Dermis microvascular lymphatic vessel endothelial cell (primary cell): ENCODE data around the gene EYA4. TPM values are rescaled to one million over a fixed set of nuclear protein-coding genes. Genes with fewer than 3 reads are reported as not detected.

Experiments used
- DNase-seq, 2 donors: peaks; one replicate each; pipeline versions ENCODE4 v3.0.0 to v3.0.0-alpha.2; 2010; ENCODE audit warnings: low read depth in 2 of 2
- total RNA-seq: library from RNA; depleted of rRNA; stranded (reverse); fragments of >200 nt; gene quantifications from 2 replicates; pipeline ENCODE4 v1.2.1, GENCODE V29; 2014

The EYA4 gene
- total RNA-seq, 1 donor from 2014 or later = 0.51 TPM

DNA sequence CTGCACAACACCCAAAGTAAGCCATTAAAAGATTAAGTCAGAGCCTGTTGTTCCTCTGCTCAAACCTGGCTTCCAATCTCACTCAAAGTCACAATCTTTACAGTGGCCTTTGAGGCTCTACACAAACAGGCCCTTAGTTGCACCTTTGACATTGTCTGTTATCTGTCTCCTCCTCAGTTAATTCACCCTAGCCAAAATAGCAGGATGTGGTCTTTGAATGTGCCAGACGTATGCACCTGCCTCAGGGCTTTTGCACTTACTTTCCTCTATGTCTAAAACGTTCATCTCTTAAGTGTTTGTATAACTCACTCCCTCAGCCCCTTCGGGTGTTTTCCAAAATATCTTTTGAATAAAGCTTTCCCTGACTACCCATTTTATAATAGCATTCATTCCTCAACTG, 107.7 kb downstream of the EYA4 start:
- no peak for DNase-seq

DNA sequence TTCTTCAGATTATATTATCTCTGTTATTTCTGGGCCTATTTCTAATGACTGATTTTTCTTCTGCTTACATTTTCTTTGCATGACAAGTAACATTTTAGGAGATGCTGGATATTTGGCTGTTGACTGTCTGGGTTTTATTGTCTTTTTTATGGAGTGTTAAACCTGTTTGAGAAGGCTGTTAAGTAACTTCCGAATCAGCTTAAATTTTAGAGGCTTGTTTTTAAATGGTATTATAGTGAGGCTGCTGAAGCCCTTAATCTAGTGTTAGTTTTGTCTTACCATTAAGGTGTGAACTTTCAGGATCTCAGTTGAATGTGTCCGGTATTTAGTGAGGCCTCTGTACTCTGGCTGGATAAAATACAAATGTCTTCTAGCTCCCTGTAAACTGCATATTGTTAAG, 109.8 kb downstream of the EYA4 start:
- no peak for DNase-seq

DNA sequence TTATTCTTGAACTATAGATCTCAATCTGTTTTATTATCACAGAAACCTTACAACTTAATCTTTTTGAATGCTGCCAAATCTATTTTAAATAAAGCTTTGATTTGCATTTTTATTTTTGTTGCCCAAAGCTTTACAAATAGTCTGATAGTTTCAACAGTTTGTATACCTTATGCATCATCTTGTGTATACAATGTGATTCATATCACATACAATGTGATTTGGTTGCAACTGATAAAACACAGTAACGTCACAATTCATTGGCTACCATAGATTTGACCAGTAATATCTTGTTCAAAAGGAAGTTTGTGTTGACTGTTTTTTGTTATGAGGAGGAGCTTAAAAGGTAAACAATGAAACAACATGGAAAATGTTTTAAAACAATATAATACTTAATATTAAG, 110.9 kb downstream of the EYA4 start:
- no peak for DNase-seq

DNA sequence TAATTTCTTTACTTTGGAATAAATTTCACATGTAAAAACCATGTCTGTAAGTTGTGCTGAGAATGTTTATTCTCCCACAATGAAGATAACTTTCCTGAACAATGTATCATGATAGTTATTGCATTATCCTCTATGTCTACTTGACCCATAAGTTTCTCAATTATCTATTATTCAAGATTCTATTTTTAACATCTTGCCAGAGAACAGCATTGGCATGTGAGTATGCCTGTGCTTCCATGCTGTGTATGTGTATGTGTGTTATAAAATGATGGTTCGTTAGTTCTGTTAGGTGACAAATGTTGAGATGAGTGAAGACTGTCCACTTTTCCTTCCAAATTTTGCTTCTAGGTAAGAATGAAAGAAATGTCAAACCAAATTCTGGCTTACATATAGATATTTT, 111.9 kb downstream of the EYA4 start:
- no peak for DNase-seq

DNA sequence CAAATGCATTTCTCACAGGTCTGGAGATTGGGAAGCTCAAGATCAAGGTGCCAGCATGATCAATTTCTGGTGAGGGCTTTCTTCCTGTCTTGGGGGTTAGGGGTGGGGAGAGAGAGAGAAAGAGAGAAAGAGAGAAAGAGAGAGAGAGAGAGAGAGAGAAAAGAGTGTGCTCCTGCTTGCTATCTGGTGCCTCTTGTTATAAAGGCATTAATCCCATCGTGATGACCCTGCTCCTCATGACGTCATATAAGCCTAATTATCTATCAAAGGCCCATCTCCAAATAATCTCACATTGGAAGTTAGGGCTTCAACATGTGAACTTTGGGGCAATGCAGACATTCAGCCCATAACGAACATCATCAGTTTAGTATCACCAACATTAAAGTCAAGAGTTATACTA, 114.8 kb downstream of the EYA4 start:
- DNase-seq = no peak

DNA sequence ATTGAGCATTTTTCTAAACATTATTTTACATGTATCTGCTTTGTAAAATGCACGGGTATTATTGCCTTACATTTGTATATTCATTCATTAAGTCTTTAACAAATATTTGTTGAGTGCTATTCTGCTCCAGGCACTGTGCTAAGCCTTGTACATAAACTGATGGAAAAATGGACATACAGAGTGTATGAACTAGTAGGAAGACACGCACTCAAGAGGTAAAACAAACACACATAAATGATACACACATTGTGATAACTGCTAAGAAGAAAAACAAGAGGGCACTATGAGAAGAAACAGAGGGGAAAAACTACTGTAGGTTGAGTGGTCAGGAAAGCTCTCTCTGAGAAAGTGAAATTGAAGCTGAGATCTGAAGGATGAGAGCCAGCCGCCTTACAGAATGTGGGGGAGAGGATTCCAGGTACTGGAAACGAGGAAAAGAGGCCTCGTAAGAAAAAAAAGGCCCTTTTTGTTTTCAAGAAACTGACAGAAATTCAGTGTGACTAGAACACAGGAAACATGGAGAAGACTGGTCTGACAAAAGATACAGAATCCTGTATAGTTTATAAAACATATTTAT, 117.5 kb downstream of the EYA4 start:
- DNase-seq = no peak

DNA sequence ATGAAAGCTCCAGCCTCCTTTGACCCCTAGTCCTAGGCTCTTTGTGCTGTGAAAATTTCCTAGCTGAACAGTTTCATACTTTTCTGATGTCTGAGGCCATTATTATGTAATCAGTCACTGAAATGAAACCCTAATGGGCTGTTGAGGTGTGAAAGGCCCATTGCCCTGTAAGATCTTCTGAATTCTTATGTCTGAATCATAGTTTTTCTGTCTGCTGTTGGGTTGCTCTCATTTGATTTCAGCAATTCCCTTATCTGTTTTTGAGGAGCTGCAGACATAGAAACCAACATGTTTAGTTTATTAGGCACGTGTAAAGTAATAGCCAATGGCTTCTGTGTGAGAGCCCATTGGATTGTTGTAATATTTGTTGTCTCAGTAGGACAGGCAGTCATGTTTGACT, 118.1 kb downstream of the EYA4 start:
- DNase-seq = no peak

DNA sequence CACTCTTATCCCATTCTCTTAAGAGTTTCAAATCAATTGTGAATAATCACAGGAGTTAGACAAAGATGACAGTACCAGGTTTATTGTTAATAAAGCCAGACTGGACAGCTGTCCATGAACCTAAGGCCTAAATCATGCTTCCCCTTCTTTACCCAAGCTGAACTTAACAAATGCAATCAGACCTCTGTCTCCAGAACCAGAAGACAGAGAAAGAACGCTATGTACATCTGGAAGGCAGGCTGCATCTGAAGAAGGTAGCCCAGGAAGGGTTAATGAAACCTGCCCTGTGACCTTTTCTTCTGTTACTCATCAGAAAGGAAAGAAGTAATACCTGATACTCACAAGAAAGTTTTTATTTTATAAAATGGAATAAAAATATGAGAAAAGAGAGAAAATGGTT, 118.6 kb downstream of the EYA4 start:
- no peak for DNase-seq

DNA sequence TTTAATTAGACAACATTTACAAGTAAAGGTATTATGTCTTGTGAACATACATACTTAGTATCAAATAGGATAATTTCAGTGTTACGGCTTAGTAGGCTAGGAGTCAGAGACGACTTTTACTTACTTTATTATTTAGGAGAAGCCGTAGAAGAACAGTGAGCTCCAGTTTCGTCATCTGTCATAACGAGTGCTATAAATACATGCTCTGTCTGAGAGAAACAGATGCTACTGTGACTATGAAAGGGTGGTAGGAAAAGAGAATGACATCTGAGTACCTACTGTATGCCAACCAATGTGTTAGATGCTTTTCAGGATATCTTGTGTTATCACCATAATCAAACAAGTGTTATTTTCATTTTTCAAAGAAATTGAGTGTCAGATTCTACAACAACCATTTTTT, 119.0 kb downstream of the EYA4 start:
- DNase-seq = no peak

DNA sequence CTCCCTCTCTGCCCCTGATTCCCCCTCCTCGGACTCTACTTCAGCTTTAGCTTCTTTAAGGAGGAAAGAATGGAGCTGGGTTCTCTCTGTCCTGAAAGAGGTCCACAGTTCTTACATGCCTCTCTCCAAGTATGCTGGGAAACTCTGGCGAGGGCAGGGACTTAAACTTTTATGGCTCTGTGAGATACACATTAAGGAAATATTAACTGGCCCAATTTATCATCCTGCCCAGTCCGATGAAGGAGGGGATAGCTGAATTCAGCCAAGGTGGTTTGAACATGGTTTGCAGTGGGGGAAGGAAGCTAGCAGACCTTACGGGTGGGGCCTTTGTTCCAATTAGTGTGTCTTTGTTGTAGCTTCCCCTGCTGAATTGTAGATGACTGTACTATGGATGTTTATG, 121.7 kb downstream of the EYA4 start:
- no peak for DNase-seq

DNA sequence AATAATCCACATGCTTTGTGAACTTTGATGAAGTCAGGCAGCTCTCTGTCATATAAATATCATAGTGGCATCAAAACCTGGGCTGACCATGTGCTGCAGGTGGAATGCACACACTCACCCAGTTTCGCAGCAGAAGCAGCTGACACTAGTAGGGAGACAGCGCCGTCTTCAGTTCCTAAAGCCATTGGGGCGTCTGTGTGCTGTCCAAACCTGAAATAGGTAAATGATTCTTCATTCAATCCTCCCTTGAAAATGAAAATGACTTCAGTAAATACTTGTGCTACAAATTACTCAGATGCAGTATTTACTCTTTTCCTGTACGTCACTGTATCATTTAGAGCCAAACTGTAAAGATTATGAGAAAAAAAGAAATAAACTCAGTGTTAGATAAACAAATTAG, 127.5 kb downstream of the EYA4 start:
- no peak for DNase-seq

DNA sequence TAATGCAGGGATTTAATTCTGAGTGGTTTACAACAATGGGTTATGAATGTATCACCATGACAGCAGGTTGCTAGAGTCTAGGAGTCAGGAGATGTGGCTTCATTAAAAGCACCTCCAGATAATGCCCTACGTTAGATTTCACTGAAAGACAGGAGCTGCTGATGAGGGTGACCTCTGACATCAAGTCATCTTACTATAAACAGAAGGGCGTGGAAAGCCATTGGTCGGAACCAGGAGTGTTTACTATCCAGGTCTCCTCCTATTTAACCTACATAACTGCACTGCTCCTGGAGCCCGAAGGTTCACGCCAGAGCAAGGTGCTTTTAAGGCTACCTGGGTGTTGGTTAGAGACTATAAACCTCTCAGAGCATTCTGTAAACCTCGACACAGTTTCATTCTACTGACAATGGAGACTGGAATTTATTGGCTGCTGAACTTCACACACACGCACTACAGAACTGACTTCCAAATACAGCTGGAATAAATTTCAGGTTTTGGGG, 128.7 kb downstream of the EYA4 start:
- no peak for DNase-seq

DNA sequence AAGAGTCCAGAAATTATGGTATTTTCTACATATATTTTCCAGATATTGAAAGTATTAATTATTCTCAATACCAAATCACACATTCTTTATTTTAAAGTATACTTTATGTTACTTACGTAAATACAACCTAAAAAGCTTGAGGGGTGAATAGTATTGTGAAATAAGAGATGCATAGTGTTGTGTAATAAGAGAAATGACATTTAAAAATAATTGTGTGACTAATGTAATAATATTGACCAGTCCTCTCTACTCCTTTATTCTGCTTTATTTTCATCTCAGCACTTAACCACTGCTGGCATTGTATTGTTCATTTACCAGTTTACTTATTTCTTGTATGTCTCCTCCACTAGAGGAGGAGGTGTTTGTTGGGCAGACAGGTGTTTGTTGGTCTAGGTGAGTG, 135.6 kb downstream of the EYA4 start:
- no peak for DNase-seq

DNA sequence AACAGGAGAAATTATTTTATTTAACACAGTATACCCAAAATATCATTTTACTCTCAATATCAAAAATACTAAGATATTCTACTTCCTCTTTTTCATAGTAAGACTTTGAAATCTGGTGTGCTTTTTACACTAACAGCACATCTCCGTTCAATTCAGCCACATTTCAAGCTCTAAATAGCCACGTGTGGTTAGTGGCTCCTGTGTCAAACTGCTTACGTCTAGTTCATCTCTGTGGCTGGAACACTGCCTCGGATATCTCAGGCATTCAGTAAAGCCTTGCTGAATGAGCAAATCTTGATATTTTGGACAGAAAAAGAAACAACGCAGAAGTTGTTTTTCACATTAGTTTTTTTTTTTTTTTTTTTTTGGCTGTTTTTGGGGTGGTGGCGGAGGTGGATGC, 136.1 kb downstream of the EYA4 start:
- no peak for DNase-seq

DNA sequence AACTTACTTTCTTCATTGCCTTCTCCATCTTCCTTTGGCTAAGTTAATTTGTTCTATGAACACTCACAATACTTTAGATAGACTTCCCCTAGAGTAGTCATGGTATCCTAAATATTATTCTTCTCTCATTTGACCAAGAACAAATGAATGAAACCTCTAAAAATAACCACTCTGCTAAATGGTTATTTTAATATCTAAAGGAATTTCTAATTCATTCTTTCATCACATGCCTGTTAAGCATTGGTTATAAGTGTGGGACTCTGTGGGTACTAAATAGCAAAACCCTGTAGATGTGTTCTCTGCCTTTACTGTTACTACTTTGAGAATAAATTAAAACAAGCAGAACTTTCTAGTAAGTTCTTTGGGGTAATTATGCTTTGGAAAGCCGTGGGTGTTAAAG, 138.9 kb downstream of the EYA4 start:
- DNase-seq = no peak

DNA sequence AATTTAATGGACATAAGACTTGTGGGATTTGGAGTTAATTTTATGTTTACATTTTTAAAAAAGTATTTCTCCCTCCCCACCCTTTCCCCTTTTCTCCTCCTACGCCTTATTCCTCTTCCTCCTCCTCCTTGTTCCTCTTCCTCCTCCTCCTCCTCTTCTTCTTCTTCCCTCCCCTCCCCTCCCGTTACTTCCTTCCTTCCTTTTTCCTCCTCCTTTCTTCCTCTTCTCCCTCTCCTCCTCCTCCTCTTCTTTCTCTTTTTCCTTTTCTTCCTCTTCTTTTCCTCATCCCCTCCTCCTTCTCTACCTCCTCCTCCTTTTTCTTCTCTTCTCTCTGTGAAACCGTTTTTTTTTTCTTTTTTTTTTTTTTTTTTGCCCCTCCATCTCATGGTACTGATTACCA, 139.6 kb downstream of the EYA4 start:
- no peak for DNase-seq

DNA sequence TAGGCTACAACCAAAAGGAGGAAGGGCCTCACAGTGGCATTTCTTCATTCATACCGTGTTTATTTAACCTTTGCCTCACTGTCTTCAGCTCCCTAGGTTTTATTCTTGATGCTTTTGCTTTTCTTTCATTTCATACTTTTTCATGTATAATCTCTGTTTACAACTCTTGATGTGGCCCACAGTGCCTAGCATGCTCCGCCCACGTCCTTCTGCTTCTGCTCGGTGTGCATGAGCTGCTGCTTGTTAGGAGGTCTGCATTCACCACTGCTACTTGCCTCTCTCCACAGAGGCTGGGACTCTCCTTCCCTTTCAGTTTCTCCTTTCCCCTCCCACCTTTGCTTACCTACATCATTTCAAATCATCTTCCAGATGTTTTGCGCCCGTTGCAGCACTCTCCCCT, 147.6 kb downstream of the EYA4 start:
- DNase-seq = no peak

DNA sequence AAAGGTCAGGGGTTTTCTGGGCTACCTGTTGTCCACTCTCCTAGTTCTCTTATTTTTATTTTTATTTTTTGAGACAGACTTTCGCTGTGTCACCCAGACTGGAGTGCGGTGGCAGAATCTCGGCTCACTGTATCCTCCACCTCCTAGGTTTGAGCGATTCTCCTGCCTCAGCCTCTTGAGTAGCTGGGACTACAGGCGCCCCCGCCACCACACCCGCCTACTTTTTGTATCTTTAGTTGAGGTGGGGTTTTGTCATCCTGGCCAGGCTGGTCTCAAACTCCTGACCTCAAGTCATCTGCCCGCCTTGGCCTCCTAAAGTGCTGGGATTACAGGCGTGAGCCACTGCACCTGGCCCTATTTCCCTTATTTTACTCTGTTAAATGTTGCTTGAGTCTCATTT, 149.0 kb downstream of the EYA4 start:
- DNase-seq = no peak

DNA sequence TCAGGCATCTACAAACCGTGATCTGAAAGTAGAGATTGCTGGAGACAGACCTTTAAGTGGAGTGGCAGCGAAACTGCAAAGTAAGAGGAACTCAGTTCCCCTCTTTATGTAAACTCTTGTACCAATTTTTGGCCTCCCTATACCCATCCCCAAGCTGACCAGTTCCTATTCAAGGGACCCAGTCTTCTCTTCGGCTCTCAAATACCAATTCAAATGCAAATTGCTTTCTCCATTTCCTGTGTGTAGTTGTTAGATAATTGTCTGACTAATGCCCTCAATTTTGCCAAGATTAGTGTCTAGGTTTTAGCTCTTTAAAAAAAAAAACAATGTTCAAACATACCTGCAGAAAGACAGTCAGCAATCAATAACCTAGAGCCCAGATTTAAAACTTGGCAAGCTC, 150.9 kb downstream of the EYA4 start:
- no peak for DNase-seq

DNA sequence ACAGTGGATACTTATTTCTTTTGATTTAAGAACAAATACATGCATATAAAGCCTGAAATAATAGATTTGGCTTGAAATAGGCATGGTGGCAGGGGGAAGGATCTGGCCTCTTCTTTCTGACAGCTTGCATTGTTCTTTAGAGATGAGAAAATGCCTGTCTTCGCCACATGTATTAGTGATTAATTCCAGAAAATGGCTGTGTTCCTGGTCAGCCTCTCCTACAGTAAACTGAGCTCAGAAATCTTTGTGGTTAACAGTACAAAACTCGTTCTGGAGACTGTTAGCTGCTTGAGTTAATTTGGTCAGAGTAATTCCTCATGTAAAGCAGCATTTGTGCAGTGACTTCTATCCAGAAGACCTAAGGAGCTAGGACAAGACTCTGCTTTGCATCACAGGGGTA, 151.5 kb downstream of the EYA4 start:
- DNase-seq = no peak

DNA sequence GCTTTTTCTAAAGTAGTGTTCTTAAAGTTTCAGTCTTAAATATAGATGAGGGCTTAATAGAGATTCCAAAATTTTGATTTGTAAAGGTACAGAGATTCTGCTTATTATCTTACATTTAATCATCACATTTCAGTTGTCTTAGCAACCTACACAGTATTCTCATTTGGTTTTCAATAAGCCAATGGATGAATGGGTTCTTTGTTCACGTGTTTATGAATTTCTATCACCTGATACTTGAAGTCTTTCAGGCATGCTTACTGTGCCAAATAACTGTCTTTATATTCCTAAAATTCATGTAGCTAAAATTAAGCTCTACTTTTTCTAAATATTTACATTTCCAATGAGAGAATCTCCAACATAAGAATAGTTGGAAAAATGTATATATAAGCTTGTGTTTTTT, 152.7 kb downstream of the EYA4 start:
- no peak for DNase-seq

DNA sequence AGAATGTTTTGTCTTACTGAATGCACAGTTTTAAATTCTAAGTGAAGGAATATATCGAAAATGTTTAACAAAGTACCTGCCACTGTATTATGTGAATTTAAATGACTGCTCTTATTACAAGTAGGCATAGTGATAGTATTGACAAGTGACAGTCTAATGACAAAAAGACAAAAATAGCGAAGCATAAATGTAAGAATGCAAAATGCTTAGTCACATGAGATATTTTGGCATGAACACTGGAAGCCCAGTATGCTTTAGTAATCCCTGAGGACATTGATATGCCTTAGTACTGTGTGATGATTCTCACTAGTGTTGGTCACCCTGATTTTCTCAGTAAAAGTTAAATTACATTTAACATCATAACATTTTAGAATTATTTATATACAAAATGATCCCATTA, 153.5 kb downstream of the EYA4 start:
- DNase-seq = no peak

DNA sequence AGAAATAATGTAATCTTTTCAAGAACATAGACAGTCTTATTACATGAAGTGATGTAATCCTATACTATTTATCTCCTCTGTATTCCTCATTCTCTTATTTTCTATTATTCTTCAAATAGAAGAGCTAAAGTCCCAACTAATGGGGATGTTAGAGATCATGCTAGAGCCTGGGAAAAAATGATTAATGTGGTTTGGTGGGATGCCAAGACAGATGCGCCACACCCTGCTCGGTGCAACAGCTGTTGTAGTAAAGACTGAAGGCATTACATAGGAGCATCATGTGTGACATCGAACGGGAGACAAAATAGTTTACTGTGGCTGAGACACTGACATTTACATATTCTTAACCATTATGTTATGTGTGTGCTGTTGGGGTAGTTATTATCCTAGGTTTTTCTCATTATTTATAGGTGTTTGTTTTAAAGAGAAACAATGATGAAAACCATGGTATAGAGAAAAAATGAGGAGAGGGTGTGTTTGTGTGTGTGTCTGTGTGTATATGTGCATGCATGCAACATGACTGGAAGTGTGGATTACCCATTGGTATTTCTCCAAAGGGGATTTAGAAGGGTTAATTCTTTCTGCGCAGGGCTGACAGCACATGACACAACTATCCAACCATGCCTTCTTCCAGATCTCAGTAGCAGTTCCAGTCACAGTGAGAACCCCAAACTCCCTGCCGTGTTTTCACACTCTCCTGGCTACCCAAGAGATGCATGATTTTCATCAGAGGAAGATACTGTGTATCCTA, 155.3 kb downstream of the EYA4 start:
- DNase-seq = no peak

DNA sequence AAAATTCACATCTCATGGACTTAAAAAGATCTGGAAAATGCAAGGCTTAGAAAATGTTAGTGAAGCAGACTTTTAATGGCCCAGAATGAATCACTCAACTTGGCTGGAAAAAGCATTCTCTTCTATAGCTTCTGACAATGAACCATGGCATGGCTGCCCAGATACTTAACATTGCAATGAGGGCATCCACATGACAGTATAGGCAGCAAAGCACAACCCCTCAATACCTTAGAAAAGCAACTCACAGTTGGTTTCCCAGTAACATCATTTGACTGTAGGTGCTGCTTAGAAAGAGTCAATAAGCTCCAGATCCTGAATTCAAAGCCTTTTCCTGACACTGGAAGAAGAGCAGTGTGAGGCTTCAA, 155.8 kb downstream of the EYA4 start:
- DNase-seq = no peak
